Measurements from ENCODE around the gene PLXDC2. TPM values are rescaled to one million over a fixed set of nuclear protein-coding genes. Genes with fewer than 3 reads are reported as not detected.

PLXDC2 gene
- total RNA-seq, 2 donors from 2014 or later: 19.5 to 26.4 TPM

DNA sequence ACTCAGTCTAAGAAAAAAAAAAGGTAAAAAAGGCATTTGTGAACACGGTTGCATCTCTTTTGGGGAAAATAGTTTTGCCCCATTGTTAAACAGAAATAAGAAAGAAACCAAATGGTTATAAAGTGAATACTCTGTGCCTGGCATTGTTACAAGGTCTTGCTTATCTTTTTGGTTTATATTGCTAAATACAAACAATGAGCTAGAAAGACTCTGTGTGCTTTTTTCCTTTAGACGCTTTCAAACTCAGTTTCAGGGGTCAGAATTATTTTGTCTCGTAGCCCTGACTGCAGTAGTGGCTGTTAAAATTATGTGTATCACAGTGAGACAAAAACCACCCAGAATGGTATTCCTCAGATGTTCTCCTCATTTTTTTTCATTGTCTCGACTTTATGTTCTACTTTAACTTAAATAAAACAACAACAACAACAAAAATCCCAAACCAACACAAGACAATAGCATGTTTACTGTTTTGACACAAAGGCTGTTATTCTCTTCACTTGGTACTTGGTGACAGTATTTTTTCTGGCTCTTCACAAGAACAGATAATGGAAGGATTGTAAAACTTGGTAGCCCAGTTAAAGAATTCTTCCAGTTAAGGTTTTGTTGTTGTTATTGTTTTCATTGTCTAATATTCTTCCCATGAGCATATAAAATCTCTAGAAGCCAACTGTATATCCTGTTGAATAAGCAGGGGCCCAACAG lies 190.1 kb downstream of the PLXDC2 start:
- no peak overlapping the region for H3K27ac ChIP-seq (ENCODE audit: low read depth, low read length)
- H3K9me3 Mint-ChIP-seq: no peaks in the 10 kb centered on the region
- H3K27me3 Mint-ChIP-seq (ENCODE audit: insufficient read depth): no peaks in the 10 kb centered on the region
- peaks cover 27% of the 10 kb centered on the region for H3K4me1 Mint-ChIP-seq
- TF ChIP-seq, protein P1, sequence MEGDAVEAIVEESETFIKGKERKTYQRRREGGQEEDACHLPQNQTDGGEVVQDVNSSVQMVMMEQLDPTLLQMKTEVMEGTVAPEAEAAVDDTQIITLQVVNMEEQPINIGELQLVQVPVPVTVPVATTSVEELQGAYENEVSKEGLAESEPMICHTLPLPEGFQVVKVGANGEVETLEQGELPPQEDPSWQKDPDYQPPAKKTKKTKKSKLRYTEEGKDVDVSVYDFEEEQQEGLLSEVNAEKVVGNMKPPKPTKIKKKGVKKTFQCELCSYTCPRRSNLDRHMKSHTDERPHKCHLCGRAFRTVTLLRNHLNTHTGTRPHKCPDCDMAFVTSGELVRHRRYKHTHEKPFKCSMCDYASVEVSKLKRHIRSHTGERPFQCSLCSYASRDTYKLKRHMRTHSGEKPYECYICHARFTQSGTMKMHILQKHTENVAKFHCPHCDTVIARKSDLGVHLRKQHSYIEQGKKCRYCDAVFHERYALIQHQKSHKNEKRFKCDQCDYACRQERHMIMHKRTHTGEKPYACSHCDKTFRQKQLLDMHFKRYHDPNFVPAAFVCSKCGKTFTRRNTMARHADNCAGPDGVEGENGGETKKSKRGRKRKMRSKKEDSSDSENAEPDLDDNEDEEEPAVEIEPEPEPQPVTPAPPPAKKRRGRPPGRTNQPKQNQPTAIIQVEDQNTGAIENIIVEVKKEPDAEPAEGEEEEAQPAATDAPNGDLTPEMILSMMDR (conservative IDR thresholded peaks at IDR 0.05): no peak
- peaks cover 15% of the 10 kb centered on the region for H3K36me3 Mint-ChIP-seq (ENCODE audit: low read depth)
- no peak overlapping the region for H3K9ac ChIP-seq (ENCODE audit: extremely low read depth, low read length, poor library complexity, severe bottlenecking)
- no peaks in the 10 kb centered on the region for H3K9me3 ChIP-seq (ENCODE audit: control insufficient read depth, low read length)
- H3K36me3 ChIP-seq (ENCODE audit: control insufficient read depth, insufficient read depth, low read length): no peaks in the 10 kb centered on the region
- H3K27ac Mint-ChIP-seq: no peak overlapping the region
- no peaks in the 10 kb centered on the region for H3K27me3 ChIP-seq (ENCODE audit: control insufficient read depth, insufficient read depth, low read length, poor library complexity, severe bottlenecking)
- H3K4me3 Mint-ChIP-seq: no peak overlapping the region
- peaks cover 2% of the 10 kb centered on the region for H3K4me1 ChIP-seq (ENCODE audit: control insufficient read depth, insufficient read depth, low read length)
- no peak overlapping the region for H3K4me3 ChIP-seq (ENCODE audit: low read length)
- WGBS, 2 experiments (ENCODE audit: insufficient coverage in 1 of 2, insufficient read length in 1 of 2): 88 to 90% methylated on average over 1 to 4 of the region's 4 CpGs
- no peak for DNase-seq

DNA sequence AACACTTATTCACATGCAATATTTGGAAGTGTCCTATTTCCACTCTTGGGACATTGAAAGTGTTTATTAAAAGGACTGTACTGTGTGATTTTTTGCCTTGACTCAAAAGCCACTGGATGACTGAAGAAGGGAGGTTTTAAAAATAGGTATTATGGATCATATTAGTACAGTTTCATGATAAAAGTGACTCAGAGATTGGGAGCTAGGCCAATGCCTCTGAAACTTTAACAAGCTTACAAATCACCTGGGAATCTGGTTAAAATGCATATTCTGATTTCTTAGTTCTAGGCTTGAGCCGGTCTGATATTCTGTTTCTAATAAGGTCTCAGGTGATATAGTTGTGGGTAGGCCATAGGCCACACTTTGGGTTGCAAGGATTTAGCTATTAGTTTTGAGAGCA lies 191.2 kb downstream of the PLXDC2 start:
- peaks cover 23% of the 10 kb centered on the region for H3K4me1 Mint-ChIP-seq
- Histone ChIP-seq H3K27me3 (ENCODE audit: control insufficient read depth, insufficient read depth, low read length, poor library complexity, severe bottlenecking) (no peaks in the 10 kb centered on the region), H3K27ac (ENCODE audit: low read depth, low read length) (no peak overlapping the region), H3K4me1 (ENCODE audit: control insufficient read depth, insufficient read depth, low read length) (peaks cover 2% of the 10 kb centered on the region), H3K4me3 (ENCODE audit: low read length) (no peak overlapping the region), H3K9ac (ENCODE audit: extremely low read depth, low read length, poor library complexity, severe bottlenecking) (no peak overlapping the region), H3K36me3 (ENCODE audit: control insufficient read depth, insufficient read depth, low read length) (no peaks in the 10 kb centered on the region), H3K9me3 (ENCODE audit: control insufficient read depth, low read length) (no peaks in the 10 kb centered on the region)
- TF ChIP-seq, protein P1 (conservative IDR thresholded peaks at IDR 0.05): no peak
- no peaks in the 10 kb centered on the region for H3K27me3 Mint-ChIP-seq (ENCODE audit: insufficient read depth)
- no peak overlapping the region for H3K27ac Mint-ChIP-seq
- H3K9me3 Mint-ChIP-seq: no peaks in the 10 kb centered on the region
- no peak for DNase-seq
- 97% methylated on average over 1 of the region's 1 CpG; no CpG with 5 or more reads in 1 of the 2 experiments for WGBS, 2 experiments (ENCODE audit: insufficient coverage in 1 of 2, insufficient read length in 1 of 2)
- H3K4me3 Mint-ChIP-seq: no peak overlapping the region
- H3K36me3 Mint-ChIP-seq (ENCODE audit: low read depth): peaks cover 12% of the 10 kb centered on the region

DNA sequence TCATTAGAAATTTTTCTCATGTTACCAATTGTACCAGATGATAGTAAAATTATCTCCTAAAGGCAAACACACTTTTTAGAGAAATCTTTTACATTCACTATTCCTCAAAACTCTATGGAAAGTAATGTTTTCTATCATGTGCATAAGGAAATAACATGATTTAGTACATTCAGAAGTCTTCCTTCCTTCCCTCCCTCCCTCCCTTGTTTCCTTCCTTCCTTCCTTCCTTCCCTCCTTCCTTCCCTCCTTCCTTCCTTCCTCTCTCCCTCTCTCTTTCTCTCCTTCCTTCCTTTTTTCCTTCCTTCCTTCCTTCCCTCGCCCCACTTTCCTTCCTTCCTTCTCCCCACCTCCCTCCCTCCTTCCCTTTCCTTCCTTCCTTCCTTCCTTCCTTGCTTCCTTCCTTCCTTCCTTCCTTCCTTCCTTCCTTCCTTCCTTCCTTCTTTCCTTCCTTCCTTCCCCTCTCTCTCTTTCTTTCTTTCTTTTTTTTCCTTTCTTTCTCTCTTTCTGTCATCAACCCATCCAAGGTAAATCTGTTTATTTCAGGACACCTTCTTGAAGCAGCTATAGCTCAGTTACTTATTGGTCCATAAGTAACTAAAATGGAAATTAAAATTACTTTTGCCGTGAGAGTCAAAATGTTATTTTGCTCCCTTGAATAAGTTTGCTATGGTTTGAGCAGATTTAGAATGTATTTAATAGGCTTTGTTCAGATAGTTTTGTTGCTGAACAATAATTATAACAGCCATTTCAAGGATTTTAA lies 197.9 kb downstream of the PLXDC2 start:
- H3K4me3 Mint-ChIP-seq: no peak overlapping the region
- H3K27ac Mint-ChIP-seq: no peak overlapping the region
- no peaks in the 10 kb centered on the region for H3K27me3 Mint-ChIP-seq (ENCODE audit: insufficient read depth)
- no peak overlapping the region for H3K4me3 ChIP-seq (ENCODE audit: low read length)
- H3K27ac ChIP-seq (ENCODE audit: low read depth, low read length): no peak overlapping the region
- H3K27me3 ChIP-seq (ENCODE audit: control insufficient read depth, insufficient read depth, low read length, poor library complexity, severe bottlenecking): no peaks in the 10 kb centered on the region
- H3K4me1 ChIP-seq (ENCODE audit: control insufficient read depth, insufficient read depth, low read length): peaks cover 2% of the 10 kb centered on the region
- 95 to 100% methylated on average over 1 to 2 of the region's 2 CpGs for WGBS, 2 experiments (ENCODE audit: insufficient coverage in 1 of 2, insufficient read length in 1 of 2)
- H3K36me3 Mint-ChIP-seq (ENCODE audit: low read depth): peaks cover 4% of the 10 kb centered on the region
- H3K4me1 Mint-ChIP-seq: no peaks in the 10 kb centered on the region
- H3K9ac ChIP-seq (ENCODE audit: extremely low read depth, low read length, poor library complexity, severe bottlenecking): no peak overlapping the region
- no peaks in the 10 kb centered on the region for H3K36me3 ChIP-seq (ENCODE audit: control insufficient read depth, insufficient read depth, low read length)
- TF ChIP-seq, protein P1 (conservative IDR thresholded peaks at IDR 0.05): no peak
- DNase-seq: no peak
- no peaks in the 10 kb centered on the region for H3K9me3 ChIP-seq (ENCODE audit: control insufficient read depth, low read length)
- H3K9me3 Mint-ChIP-seq: no peaks in the 10 kb centered on the region
